ENCODE measurements around the gene PKP3.

DNA sequence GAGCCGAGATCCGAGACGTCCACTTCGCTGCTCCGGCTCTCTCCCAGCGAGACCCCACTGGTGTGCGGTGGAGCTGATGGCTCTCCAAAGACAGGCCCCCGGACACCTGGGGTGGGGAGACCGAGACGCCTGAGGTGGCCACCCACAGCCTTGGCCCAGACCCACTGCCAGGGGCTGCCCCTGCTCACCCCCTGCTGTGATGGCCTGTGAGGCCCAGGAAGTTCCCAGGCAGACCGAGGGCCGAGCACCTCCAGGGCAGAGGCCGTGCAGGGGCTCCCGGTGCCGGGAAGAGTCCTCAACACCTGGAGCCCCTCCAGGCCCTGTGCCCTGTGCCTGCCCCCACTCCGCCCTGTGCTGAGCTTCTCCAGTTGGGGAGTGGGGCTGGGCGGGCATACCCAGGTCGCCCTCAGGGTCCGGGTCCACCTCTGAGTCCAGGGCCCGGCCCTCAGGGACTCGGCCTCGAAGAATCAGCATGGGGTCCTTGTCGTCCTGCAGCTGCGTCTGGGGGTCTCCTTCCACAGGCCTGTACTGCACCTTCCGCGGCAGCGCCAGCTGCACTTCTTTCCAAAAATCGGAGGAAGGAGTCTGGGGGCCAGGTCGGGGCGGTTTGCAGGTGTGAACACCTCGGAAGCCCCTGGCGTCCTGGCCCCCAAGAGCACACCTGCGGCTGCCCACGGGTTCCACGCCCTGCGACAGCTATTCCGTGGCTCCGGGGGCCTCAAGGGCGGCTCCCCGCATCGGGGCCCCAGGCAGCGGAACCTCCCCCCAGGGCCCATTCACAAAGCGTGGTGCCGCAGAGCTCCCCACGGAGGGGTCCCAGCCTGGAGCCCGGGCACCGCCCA lies 12.2 kb downstream of the PKP3 start:
- TF ChIP-seq, protein P1, sequence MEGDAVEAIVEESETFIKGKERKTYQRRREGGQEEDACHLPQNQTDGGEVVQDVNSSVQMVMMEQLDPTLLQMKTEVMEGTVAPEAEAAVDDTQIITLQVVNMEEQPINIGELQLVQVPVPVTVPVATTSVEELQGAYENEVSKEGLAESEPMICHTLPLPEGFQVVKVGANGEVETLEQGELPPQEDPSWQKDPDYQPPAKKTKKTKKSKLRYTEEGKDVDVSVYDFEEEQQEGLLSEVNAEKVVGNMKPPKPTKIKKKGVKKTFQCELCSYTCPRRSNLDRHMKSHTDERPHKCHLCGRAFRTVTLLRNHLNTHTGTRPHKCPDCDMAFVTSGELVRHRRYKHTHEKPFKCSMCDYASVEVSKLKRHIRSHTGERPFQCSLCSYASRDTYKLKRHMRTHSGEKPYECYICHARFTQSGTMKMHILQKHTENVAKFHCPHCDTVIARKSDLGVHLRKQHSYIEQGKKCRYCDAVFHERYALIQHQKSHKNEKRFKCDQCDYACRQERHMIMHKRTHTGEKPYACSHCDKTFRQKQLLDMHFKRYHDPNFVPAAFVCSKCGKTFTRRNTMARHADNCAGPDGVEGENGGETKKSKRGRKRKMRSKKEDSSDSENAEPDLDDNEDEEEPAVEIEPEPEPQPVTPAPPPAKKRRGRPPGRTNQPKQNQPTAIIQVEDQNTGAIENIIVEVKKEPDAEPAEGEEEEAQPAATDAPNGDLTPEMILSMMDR (IDR thresholded peaks at IDR 0.05): no peak
- TF ChIP-seq EZH2phosphoT487 (IDR thresholded peaks at IDR 0.05; ENCODE audit: borderline replicate concordance, low read depth) (no peak), ELF1 (IDR thresholded peaks at IDR 0.05) (no peak), MEF2A (IDR thresholded peaks at IDR 0.05; ENCODE audit: borderline replicate concordance, low read depth) (no peak), JUND (IDR thresholded peaks at IDR 0.05) (no peak)
- TF ChIP-seq, protein P2, sequence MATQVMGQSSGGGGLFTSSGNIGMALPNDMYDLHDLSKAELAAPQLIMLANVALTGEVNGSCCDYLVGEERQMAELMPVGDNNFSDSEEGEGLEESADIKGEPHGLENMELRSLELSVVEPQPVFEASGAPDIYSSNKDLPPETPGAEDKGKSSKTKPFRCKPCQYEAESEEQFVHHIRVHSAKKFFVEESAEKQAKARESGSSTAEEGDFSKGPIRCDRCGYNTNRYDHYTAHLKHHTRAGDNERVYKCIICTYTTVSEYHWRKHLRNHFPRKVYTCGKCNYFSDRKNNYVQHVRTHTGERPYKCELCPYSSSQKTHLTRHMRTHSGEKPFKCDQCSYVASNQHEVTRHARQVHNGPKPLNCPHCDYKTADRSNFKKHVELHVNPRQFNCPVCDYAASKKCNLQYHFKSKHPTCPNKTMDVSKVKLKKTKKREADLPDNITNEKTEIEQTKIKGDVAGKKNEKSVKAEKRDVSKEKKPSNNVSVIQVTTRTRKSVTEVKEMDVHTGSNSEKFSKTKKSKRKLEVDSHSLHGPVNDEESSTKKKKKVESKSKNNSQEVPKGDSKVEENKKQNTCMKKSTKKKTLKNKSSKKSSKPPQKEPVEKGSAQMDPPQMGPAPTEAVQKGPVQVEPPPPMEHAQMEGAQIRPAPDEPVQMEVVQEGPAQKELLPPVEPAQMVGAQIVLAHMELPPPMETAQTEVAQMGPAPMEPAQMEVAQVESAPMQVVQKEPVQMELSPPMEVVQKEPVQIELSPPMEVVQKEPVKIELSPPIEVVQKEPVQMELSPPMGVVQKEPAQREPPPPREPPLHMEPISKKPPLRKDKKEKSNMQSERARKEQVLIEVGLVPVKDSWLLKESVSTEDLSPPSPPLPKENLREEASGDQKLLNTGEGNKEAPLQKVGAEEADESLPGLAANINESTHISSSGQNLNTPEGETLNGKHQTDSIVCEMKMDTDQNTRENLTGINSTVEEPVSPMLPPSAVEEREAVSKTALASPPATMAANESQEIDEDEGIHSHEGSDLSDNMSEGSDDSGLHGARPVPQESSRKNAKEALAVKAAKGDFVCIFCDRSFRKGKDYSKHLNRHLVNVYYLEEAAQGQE (IDR thresholded peaks at IDR 0.05; ENCODE audit: low read depth, low read length): no peak
- TF ChIP-seq, protein P3, sequence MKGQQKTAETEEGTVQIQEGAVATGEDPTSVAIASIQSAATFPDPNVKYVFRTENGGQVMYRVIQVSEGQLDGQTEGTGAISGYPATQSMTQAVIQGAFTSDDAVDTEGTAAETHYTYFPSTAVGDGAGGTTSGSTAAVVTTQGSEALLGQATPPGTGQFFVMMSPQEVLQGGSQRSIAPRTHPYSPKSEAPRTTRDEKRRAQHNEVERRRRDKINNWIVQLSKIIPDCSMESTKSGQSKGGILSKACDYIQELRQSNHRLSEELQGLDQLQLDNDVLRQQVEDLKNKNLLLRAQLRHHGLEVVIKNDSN (IDR thresholded peaks at IDR 0.05; ENCODE audit: borderline replicate concordance, low read depth): no peak
